CD4-positive, CD25-positive, alpha-beta regulatory T cell (primary cell): ENCODE results near the gene ASTN2. TPM values are rescaled to one million over a fixed set of nuclear protein-coding genes. Genes with fewer than 3 reads are reported as not detected.

Source experiments
- ATAC-seq, 2 donors: fragments of 150-1000 bp; cut with Tn5 transposase; one replicate each; pipeline ENCODE4 v1.10.0; 2021; ENCODE audit warnings: low read depth in 2 of 2, moderate number of reproducible peaks in 2 of 2, moderate library complexity in 1 of 2
- DNase-seq, 3 donors: peaks; one replicate each; pipeline versions ENCODE4 v3.0.0 to v3.0.0-alpha.2; 2012 to 2022; ENCODE audit warnings: mixed read lengths in 1 of 3
- H3K27ac ChIP-seq: one replicate; pipeline ENCODE4 v1.7.0; 2013; ENCODE audit warnings: mild to moderate bottlenecking, low read length; ENCODE audit not compliant: insufficient read depth, poor library complexity, severe bottlenecking
- H3K27me3 ChIP-seq: one replicate; pipeline ENCODE4 v1.7.0; 2013; ENCODE audit warnings: low read length; ENCODE audit not compliant: control insufficient read depth, insufficient read depth
- H3K36me3 ChIP-seq: one replicate; pipeline ENCODE4 v1.7.0; 2013; ENCODE audit warnings: mild to moderate bottlenecking, low read length, moderate library complexity; ENCODE audit not compliant: control insufficient read depth, insufficient read depth
- H3K4me1 ChIP-seq: 2 replicates; pipeline ENCODE4 v1.7.0; 2013; ENCODE audit warnings: mild to moderate bottlenecking, low read length; ENCODE audit not compliant: insufficient read depth, control insufficient read depth, poor library complexity, severe bottlenecking
- H3K4me3 ChIP-seq: one replicate; pipeline ENCODE4 v1.7.0; 2013; ENCODE audit warnings: low read depth, mild to moderate bottlenecking, low read length, moderate library complexity
- H3K9me3 ChIP-seq, 2 experiments: 1 replicate in 1 of 2; 2 replicates in 1 of 2; pipeline ENCODE4 v1.7.0; 2013; ENCODE audit warnings: low read length in 2 of 2, mild to moderate bottlenecking in 1 of 2, moderate library complexity in 1 of 2; ENCODE audit not compliant: control insufficient read depth in 2 of 2
- H3K27ac Mint-ChIP-seq, 3 donors: one replicate each; pipeline ENCODE4 v1.8.0; 2020 to 2022; ENCODE audit warnings: mild to moderate bottlenecking in 3 of 3, mixed read lengths in 3 of 3, moderate library complexity in 2 of 3
- H3K27me3 Mint-ChIP-seq: one replicate; pipeline ENCODE4 v1.8.0; 2022; ENCODE audit warnings: mild to moderate bottlenecking, mixed read lengths
- H3K36me3 Mint-ChIP-seq: one replicate; pipeline ENCODE4 v1.8.0; 2020; ENCODE audit warnings: mixed read lengths
- H3K4me1 Mint-ChIP-seq, 4 donors: one replicate each; pipeline ENCODE4 v1.8.0; 2020 to 2022; ENCODE audit warnings: mixed read lengths in 4 of 4, mild to moderate bottlenecking in 1 of 4
- H3K4me3 Mint-ChIP-seq, 4 donors: one replicate each; pipeline ENCODE4 v1.8.0; 2020 to 2022; ENCODE audit warnings: mild to moderate bottlenecking in 4 of 4, mixed read lengths in 4 of 4, moderate library complexity in 3 of 4
- H3K9me3 Mint-ChIP-seq, 7 donors: one replicate each; pipeline ENCODE4 v1.8.0; 2020 to 2022; ENCODE audit warnings: mixed read lengths in 7 of 7, mild to moderate bottlenecking in 3 of 7, moderate library complexity in 2 of 7
- polyA plus RNA-seq, 4 donors: library from polyadenylated mRNA; unstranded; fragments of 300-500 nt; fragmentation: Illumina TruSeq; gene quantifications; one replicate each; pipeline ENCODE4 v1.2.3, GENCODE V29; 2021
- total RNA-seq: library from RNA; stranded (reverse); gene quantifications from one replicate; pipeline ENCODE4 v1.2.3, GENCODE V29; 2022

Gene ASTN2
- total and polyA plus RNA-seq, 5 donors from 2014 or later: 5.0 to 9.9 (median 7.4) TPM

DNA sequence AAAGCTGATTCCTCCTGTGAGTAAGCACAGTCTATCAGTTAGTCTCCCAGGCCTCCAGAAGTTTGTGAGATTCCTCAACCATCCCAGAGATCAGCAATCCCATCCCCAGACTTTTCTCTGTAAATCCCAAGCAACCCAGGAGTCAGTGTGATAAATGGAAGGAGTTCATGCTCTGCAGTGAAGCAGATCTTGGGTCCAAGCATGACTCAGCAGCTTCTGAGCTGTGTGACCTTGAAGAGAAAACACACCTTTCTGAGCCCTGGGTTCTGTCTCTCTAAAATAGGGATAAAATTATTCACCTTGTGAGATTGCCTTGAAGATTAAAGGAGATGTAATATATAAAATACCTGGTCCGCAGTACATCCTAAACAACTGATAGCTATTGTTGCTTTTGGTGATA is 318.7 kb downstream of the ASTN2 start:
- Mint-ChIP-seq H3K36me3 (no peaks in the 10 kb centered on the region), H3K27me3 (no peaks in the 10 kb centered on the region), H3K9me3 (peaks cover 0 to 4% (median 2%) of the 10 kb centered on the region in 7 donors), H3K27ac (no peak overlapping the region), H3K4me1 (no peaks in the 10 kb centered on the region), H3K4me3 (no peak overlapping the region)
- ATAC-seq (no peak), DNase-seq (no peak)
- H3K4me3 ChIP-seq: no peak overlapping the region
- no peaks in the 10 kb centered on the region for H3K9me3 ChIP-seq
- no peaks in the 10 kb centered on the region for H3K36me3 ChIP-seq
- no peak overlapping the region for H3K27ac ChIP-seq
- H3K4me1 ChIP-seq: no peaks in the 10 kb centered on the region
- H3K27me3 ChIP-seq: no peaks in the 10 kb centered on the region

DNA sequence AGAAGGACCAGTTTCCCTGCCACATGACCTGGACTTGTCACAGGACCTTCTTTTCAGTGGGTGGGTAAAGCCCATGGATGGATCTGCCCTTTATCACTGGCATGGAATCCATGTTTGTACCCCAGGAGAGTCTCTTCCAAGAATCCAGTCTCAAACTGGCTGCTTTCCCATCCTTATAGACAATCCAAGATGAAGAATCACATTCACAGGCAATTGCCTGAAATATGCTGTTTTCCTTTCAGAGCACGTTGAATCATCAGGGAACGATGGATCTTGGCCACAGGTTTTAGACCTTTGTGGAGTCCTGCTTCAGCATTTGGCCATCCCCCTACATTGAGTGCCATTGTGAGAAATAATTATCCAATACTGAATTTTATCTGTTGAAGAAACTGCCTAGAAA is 319.8 kb downstream of the ASTN2 start:
- Histone ChIP-seq H3K4me3 (no peak overlapping the region), H3K27me3 (no peaks in the 10 kb centered on the region), H3K9me3 (no peaks in the 10 kb centered on the region), H3K27ac (no peak overlapping the region), H3K36me3 (no peaks in the 10 kb centered on the region), H3K4me1 (no peaks in the 10 kb centered on the region)
- DNase-seq: no peak
- Mint-ChIP-seq H3K27ac (no peak overlapping the region), H3K4me1 (no peaks in the 10 kb centered on the region), H3K9me3 (peaks cover 0 to 4% (median 3%) of the 10 kb centered on the region in 7 donors), H3K27me3 (no peaks in the 10 kb centered on the region), H3K4me3 (no peak overlapping the region), H3K36me3 (no peaks in the 10 kb centered on the region)
- no peak for ATAC-seq

DNA sequence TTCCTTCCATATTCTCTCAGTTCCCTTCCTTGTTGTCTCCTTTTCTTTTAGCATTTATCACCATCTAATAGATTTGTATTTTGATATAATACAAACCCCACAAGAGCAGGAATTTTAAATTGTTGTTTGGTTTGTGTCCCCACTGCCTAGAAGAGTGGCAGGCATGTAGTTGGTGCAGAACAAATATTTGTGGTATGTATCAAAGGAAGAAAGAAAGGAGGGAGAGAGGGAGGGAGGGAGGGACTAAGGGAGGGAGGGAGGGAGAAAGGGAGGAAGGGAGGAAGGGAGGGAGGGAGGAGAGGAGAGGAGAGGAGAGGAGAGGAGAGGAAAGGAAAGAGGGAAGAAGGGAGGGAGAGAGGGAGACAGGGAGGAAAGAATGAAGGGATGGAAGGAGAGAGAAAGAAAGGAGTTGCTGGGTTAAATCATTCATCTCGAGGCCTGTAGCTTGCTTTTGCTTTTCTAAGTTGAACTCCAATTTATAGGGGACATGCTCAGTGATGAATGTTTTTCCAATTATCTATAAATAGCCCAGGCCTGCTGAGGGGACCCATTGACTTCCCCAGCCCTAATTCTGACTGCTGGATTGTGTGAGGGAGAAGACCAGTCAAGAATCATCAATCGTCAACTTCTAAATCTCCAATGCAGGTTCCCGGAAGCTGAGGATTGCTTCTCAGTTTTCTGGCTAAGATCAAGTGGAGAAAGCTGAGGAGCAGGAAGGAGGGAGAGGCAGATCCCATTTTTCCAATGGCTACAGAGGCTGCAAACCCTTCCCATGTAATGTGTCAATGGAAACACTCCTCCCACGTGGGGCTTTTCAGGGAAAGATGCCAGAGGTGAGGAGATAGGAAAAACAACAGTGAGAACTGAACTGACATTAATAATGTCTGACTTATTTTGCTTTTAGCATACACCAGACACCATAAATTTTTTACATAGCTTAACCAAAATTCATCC is 320.7 kb downstream of the ASTN2 start:
- H3K4me1 ChIP-seq: no peaks in the 10 kb centered on the region

DNA sequence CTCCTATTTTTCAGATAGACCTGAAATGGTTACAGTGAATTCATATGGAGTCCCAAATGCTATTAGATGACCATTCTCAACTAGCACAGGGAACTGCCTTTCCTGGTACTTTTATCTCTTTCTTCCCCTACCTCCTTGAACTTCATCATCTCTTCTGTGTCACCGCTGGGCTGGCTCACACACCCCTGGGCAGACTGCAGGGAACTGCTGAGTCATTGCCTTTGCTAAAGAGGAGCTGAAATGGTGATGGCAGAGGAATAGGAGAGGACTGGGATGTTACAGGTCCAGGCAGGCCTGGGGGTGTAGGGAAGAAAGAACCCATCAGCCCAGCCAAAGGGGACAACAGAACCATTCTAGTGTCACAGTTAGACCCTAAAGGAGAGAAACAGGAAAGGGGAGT is 322.3 kb downstream of the ASTN2 start:
- H3K9me3 Mint-ChIP-seq: peaks cover 0 to 4% (median 2%) of the 10 kb centered on the region in 7 donors
- H3K4me3 Mint-ChIP-seq: no peak overlapping the region
- H3K27ac ChIP-seq: no peak overlapping the region
- no peak overlapping the region for H3K4me3 ChIP-seq
- H3K36me3 ChIP-seq: no peaks in the 10 kb centered on the region
- peak overlapping the region in 1 of 3 donors; percentile 22 for H3K27ac Mint-ChIP-seq
- no peaks in the 10 kb centered on the region for H3K27me3 Mint-ChIP-seq
- no peaks in the 10 kb centered on the region for H3K9me3 ChIP-seq
- no peaks in the 10 kb centered on the region for H3K4me1 Mint-ChIP-seq
- no peaks in the 10 kb centered on the region for H3K36me3 Mint-ChIP-seq
- no peaks in the 10 kb centered on the region for H3K27me3 ChIP-seq
- ATAC-seq: no peak
- H3K4me1 ChIP-seq: no peaks in the 10 kb centered on the region
- no peak for DNase-seq

More for the DNA sequence above, 320.7 kb downstream of the ASTN2 start:
- H3K9me3 ChIP-seq: no peaks in the 10 kb centered on the region
- no peak overlapping the region for H3K27ac ChIP-seq
- H3K4me1 Mint-ChIP-seq: no peaks in the 10 kb centered on the region
- no peak overlapping the region for H3K4me3 Mint-ChIP-seq
- no peak for DNase-seq
- ATAC-seq: no peak
- no peaks in the 10 kb centered on the region for H3K27me3 ChIP-seq
- H3K27me3 Mint-ChIP-seq: no peaks in the 10 kb centered on the region
- peaks cover 0 to 4% (median 2%) of the 10 kb centered on the region in 7 donors for H3K9me3 Mint-ChIP-seq
- no peak overlapping the region for H3K4me3 ChIP-seq
- no peak overlapping the region for H3K27ac Mint-ChIP-seq
- no peaks in the 10 kb centered on the region for H3K36me3 Mint-ChIP-seq
- no peaks in the 10 kb centered on the region for H3K36me3 ChIP-seq

DNA sequence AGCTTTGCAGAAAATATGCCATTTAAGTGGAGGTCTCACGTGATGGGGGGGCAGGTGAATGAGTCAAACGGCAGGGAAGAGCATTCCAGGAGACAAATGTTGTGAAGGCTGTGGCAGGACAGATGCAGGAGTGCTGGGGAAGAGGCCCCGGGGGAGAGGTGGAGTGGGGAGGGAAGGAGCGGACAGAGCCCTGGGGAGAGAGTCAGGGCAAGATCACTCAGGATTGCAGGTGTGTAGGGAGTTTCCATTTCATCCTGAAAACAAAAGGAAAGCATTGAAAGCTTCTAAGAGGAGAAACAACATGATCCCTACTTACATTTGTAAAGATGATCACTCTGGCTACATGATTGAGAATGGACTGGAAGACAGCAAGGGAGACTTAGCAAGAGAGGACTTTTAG is 323.3 kb downstream of the ASTN2 start:
- H3K4me3 Mint-ChIP-seq: no peak overlapping the region
- Histone ChIP-seq H3K27ac (no peak overlapping the region), H3K27me3 (no peaks in the 10 kb centered on the region), H3K4me3 (no peak overlapping the region), H3K9me3 (no peaks in the 10 kb centered on the region), H3K36me3 (no peaks in the 10 kb centered on the region), H3K4me1 (no peaks in the 10 kb centered on the region)
- no peaks in the 10 kb centered on the region for H3K4me1 Mint-ChIP-seq
- H3K27ac Mint-ChIP-seq: no peak overlapping the region
- ATAC-seq (no peak), DNase-seq (no peak)
- H3K36me3 Mint-ChIP-seq: no peaks in the 10 kb centered on the region
- no peaks in the 10 kb centered on the region for H3K27me3 Mint-ChIP-seq
- peaks cover 0 to 3% (median 3%) of the 10 kb centered on the region in 7 donors for H3K9me3 Mint-ChIP-seq

DNA sequence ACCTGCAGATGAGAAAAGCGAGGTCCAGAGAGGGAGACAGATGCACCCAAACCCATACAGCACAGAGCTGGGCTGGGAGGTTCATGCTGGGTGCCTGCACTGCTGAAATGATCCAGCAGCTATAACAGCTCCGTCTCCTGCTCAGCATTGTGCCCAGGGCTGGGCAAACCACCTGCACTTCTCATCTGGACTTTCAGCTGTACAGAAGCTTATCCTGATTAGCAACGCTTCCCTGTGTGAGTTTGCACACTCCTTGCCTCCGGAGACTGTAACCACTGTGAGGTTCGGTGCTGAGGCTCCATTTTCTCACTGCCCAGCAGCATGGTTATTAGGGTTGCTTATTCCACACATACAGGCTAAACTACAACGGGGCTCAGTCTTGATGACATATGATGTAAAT is 326.1 kb downstream of the ASTN2 start:
- Mint-ChIP-seq H3K27me3 (no peaks in the 10 kb centered on the region), H3K27ac (no peak overlapping the region), H3K9me3 (peaks cover 0 to 4% (median 3%) of the 10 kb centered on the region in 7 donors), H3K36me3 (no peaks in the 10 kb centered on the region), H3K4me3 (no peak overlapping the region), H3K4me1 (no peaks in the 10 kb centered on the region)
- Histone ChIP-seq H3K36me3 (no peaks in the 10 kb centered on the region), H3K27ac (no peak overlapping the region), H3K9me3 (no peaks in the 10 kb centered on the region), H3K4me3 (no peak overlapping the region), H3K27me3 (no peaks in the 10 kb centered on the region), H3K4me1 (no peaks in the 10 kb centered on the region)
- DNase-seq: no peak
- ATAC-seq: no peak

DNA sequence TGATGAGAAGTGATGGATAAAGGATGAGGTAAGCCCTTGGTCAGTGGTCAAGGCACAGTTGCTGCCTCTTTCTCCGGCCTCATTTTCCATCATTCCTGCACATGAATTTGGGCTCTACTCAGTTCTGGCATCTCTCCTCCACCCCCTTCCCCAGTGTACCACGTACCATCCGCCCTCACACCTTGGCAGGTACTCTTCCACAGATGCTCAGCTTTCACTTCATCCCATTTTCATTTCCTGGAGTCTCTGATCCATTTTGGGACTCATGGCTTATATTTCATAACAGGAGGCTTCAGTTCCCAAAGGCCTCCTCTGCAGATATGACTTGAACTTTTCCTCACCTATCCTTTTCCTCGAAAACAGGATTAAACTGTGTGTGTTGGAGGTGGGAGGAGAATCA is 326.7 kb downstream of the ASTN2 start:
- Mint-ChIP-seq H3K4me3 (no peak overlapping the region), H3K9me3 (peaks cover 0 to 4% (median 3%) of the 10 kb centered on the region in 7 donors), H3K4me1 (no peaks in the 10 kb centered on the region), H3K27me3 (no peaks in the 10 kb centered on the region), H3K27ac (no peak overlapping the region), H3K36me3 (no peaks in the 10 kb centered on the region)
- Histone ChIP-seq H3K4me1 (no peaks in the 10 kb centered on the region), H3K9me3 (no peaks in the 10 kb centered on the region), H3K27me3 (no peaks in the 10 kb centered on the region), H3K36me3 (no peaks in the 10 kb centered on the region), H3K27ac (no peak overlapping the region), H3K4me3 (no peak overlapping the region)
- no peak for DNase-seq
- ATAC-seq: no peak

DNA sequence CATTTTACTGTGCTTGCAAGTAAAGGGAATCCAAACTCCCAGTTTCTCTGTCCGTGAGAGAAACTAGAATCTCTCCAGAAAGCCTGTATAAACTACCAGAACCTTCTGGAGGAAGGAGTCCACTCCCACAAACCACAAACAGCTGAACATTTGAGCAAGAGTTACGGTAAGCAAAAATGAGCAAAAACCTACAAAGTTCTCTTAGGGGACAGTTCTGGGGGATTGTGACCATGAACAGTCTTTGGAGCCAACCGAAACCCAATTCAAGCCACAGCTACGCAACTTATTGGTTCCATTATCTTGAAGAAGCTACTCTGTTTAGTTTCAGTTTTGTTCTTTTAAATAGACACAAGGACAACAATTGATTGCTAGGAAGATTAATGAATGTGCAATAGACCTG is 330.6 kb downstream of the ASTN2 start:
- Histone ChIP-seq H3K4me3 (no peak overlapping the region), H3K36me3 (no peaks in the 10 kb centered on the region), H3K4me1 (no peaks in the 10 kb centered on the region), H3K27me3 (no peaks in the 10 kb centered on the region), H3K27ac (no peak overlapping the region), H3K9me3 (no peaks in the 10 kb centered on the region)
- no peak for ATAC-seq
- Mint-ChIP-seq H3K4me3 (no peak overlapping the region), H3K27me3 (no peaks in the 10 kb centered on the region), H3K36me3 (no peaks in the 10 kb centered on the region), H3K9me3 (peaks cover 0 to 8% (median 1%) of the 10 kb centered on the region in 7 donors), H3K27ac (no peak overlapping the region), H3K4me1 (no peaks in the 10 kb centered on the region)
- DNase-seq: no peak
